Measurements from ENCODE around the gene CCL23. TPM values are rescaled to one million over a fixed set of nuclear protein-coding genes. Genes with fewer than 3 reads are reported as not detected.

CCL23 gene
- polyA plus RNA-seq, 1 donor from 2014 or later = not detected

DNA sequence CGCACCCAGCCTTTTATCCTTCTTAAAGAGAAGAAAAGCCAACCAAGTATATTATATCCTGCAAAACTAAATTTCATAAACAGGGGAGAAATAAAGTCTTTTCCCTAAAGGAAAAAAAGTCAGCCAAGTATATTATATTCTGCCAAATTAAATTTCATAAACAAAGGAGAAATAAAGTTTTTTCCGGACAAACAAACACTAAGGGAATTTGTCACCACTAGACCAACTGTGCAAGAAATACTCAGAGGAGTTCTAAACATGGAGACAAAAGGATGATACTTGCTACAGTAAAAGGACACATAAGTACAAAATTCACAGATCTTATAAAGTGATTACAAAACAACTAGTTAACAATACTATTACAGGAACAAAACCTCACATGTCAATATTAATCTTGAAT is 31.9 kb upstream of the CCL23 start:
- Histone ChIP-seq H4K20me1 (ENCODE audit: insufficient read depth) (no peaks in the 10 kb centered on the region), H2AFZ (ENCODE audit: low read depth, low read length) (no peak overlapping the region), H3K27me3 (ENCODE audit: insufficient read depth, low read depth, low read length) (no peaks in the 10 kb centered on the region), H3K4me3 (ENCODE audit: low read length) (no peak overlapping the region), H3K4me2 (ENCODE audit: low read length) (no peak overlapping the region), H3K27ac (ENCODE audit: low read length) (no peak overlapping the region), H3K9me2 (ENCODE audit: insufficient read depth, low read length) (no peaks in the 10 kb centered on the region), H3K9ac (ENCODE audit: low read length) (no peak overlapping the region), H3F3A (ENCODE audit: insufficient read depth, low read length, poor library complexity, severe bottlenecking) (no peaks in the 10 kb centered on the region), H3K9me3 (ENCODE audit: low read length) (no peaks in the 10 kb centered on the region), H3K36me3 (ENCODE audit: insufficient read depth, low read length) (no peaks in the 10 kb centered on the region), H3K79me2 (replicated peaks; ENCODE audit: insufficient read depth, low read length) (no peaks in the 10 kb centered on the region)
- TF ChIP-seq SMC3 (conservative IDR thresholded peaks at IDR 0.05; ENCODE audit: poor library complexity) (no peak), MXI1 (conservative IDR thresholded peaks at IDR 0.05; ENCODE audit: poor library complexity, severe bottlenecking) (no peak), TAF1 (IDR thresholded peaks at IDR 0.05; ENCODE audit: low read depth) (no peak), EP300 (conservative IDR thresholded peaks at IDR 0.05; ENCODE audit: poor library complexity, severe bottlenecking) (no peak), POLR2AphosphoS5 (IDR thresholded peaks at IDR 0.05) (no peak), RAD21 (conservative IDR thresholded peaks at IDR 0.05) (no peak), EZH2 (IDR thresholded peaks at IDR 0.05; ENCODE audit: borderline replicate concordance, insufficient read depth, low read length, poor library complexity, severe bottlenecking) (no peak)
- TF ChIP-seq, protein P1, sequence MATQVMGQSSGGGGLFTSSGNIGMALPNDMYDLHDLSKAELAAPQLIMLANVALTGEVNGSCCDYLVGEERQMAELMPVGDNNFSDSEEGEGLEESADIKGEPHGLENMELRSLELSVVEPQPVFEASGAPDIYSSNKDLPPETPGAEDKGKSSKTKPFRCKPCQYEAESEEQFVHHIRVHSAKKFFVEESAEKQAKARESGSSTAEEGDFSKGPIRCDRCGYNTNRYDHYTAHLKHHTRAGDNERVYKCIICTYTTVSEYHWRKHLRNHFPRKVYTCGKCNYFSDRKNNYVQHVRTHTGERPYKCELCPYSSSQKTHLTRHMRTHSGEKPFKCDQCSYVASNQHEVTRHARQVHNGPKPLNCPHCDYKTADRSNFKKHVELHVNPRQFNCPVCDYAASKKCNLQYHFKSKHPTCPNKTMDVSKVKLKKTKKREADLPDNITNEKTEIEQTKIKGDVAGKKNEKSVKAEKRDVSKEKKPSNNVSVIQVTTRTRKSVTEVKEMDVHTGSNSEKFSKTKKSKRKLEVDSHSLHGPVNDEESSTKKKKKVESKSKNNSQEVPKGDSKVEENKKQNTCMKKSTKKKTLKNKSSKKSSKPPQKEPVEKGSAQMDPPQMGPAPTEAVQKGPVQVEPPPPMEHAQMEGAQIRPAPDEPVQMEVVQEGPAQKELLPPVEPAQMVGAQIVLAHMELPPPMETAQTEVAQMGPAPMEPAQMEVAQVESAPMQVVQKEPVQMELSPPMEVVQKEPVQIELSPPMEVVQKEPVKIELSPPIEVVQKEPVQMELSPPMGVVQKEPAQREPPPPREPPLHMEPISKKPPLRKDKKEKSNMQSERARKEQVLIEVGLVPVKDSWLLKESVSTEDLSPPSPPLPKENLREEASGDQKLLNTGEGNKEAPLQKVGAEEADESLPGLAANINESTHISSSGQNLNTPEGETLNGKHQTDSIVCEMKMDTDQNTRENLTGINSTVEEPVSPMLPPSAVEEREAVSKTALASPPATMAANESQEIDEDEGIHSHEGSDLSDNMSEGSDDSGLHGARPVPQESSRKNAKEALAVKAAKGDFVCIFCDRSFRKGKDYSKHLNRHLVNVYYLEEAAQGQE (IDR thresholded peaks at IDR 0.05; ENCODE audit: borderline replicate concordance) = no peak
- TF ChIP-seq, protein P2, sequence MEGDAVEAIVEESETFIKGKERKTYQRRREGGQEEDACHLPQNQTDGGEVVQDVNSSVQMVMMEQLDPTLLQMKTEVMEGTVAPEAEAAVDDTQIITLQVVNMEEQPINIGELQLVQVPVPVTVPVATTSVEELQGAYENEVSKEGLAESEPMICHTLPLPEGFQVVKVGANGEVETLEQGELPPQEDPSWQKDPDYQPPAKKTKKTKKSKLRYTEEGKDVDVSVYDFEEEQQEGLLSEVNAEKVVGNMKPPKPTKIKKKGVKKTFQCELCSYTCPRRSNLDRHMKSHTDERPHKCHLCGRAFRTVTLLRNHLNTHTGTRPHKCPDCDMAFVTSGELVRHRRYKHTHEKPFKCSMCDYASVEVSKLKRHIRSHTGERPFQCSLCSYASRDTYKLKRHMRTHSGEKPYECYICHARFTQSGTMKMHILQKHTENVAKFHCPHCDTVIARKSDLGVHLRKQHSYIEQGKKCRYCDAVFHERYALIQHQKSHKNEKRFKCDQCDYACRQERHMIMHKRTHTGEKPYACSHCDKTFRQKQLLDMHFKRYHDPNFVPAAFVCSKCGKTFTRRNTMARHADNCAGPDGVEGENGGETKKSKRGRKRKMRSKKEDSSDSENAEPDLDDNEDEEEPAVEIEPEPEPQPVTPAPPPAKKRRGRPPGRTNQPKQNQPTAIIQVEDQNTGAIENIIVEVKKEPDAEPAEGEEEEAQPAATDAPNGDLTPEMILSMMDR (IDR thresholded peaks at IDR 0.05; ENCODE audit: poor library complexity, severe bottlenecking) = no peak

DNA sequence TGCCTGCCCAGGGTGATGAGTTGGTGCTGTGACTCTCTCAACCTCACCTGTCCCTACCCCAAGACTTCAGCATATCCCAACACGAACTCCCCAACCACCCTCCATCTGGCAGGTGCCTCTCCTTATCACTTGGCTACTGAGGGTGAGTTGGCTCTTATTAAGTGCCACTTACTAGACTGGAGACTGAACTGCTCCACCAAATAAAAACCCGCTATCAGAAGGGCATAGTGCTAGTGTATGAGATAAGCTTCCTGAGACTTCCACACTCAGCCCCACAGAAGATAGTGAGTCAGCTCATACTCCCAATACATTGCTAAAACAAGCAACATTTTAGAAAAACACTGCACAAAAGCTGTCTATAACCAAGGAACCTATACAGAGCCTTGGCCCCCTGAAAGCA is 30.3 kb upstream of the CCL23 start:
- Histone ChIP-seq H4K20me1 (ENCODE audit: insufficient read depth) (no peaks in the 10 kb centered on the region), H3K79me2 (replicated peaks; ENCODE audit: insufficient read depth, low read length) (no peaks in the 10 kb centered on the region), H3K27me3 (ENCODE audit: insufficient read depth, low read depth, low read length) (no peaks in the 10 kb centered on the region), H3K36me3 (ENCODE audit: insufficient read depth, low read length) (no peaks in the 10 kb centered on the region), H3K4me2 (ENCODE audit: low read length) (no peak overlapping the region), H2AFZ (ENCODE audit: low read depth, low read length) (no peak overlapping the region), H3K9me2 (ENCODE audit: insufficient read depth, low read length) (no peaks in the 10 kb centered on the region), H3F3A (ENCODE audit: insufficient read depth, low read length, poor library complexity, severe bottlenecking) (no peaks in the 10 kb centered on the region), H3K27ac (ENCODE audit: low read length) (no peak overlapping the region), H3K4me3 (ENCODE audit: low read length) (no peak overlapping the region), H3K9me3 (ENCODE audit: low read length) (no peaks in the 10 kb centered on the region), H3K9ac (ENCODE audit: low read length) (no peak overlapping the region)
- TF ChIP-seq POLR2AphosphoS5 (IDR thresholded peaks at IDR 0.05) (no peak), SMC3 (conservative IDR thresholded peaks at IDR 0.05; ENCODE audit: poor library complexity) (no peak), RAD21 (conservative IDR thresholded peaks at IDR 0.05) (no peak), EZH2 (IDR thresholded peaks at IDR 0.05; ENCODE audit: borderline replicate concordance, insufficient read depth, low read length, poor library complexity, severe bottlenecking) (no peak), EP300 (conservative IDR thresholded peaks at IDR 0.05; ENCODE audit: poor library complexity, severe bottlenecking) (no peak), MXI1 (conservative IDR thresholded peaks at IDR 0.05; ENCODE audit: poor library complexity, severe bottlenecking) (no peak), TAF1 (IDR thresholded peaks at IDR 0.05; ENCODE audit: low read depth) (no peak)
- TF ChIP-seq, protein P2 (IDR thresholded peaks at IDR 0.05; ENCODE audit: poor library complexity, severe bottlenecking) = no peak
- TF ChIP-seq, protein P1 (IDR thresholded peaks at IDR 0.05; ENCODE audit: borderline replicate concordance) = no peak

All from neural cell (in vitro differentiated cells).